ENCODE measurements around the gene ANO4.

DNA sequence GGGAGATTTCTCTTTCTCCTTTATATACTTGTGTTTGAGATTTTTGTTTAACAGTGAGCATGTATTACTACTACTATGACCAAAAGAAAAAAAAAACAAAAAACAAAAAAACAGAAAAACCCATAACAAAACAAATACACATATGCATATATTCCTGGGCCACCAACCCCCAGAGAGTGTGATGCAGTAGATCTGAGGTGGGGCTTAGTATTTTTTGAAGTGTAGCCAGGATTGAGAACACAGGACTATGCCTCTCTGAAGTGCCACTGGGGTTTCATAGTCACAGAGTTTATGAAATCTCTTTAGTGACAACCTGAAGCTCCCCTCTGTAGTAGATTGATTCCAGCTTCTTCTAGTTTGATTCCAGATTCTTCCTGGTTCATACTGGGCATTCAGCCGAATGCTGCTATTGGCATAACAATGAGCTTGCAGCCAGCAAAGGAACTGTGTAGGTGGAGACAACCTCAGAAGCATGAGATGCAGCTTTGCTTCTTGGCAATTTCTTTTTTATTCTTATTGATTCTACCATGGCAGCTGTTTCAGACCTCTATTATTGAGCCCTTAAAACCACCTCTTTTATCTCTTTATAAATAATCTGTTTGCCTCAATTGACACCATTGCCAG is 15.5 kb upstream of the ANO4 start:
- TF ChIP-seq, protein P1, sequence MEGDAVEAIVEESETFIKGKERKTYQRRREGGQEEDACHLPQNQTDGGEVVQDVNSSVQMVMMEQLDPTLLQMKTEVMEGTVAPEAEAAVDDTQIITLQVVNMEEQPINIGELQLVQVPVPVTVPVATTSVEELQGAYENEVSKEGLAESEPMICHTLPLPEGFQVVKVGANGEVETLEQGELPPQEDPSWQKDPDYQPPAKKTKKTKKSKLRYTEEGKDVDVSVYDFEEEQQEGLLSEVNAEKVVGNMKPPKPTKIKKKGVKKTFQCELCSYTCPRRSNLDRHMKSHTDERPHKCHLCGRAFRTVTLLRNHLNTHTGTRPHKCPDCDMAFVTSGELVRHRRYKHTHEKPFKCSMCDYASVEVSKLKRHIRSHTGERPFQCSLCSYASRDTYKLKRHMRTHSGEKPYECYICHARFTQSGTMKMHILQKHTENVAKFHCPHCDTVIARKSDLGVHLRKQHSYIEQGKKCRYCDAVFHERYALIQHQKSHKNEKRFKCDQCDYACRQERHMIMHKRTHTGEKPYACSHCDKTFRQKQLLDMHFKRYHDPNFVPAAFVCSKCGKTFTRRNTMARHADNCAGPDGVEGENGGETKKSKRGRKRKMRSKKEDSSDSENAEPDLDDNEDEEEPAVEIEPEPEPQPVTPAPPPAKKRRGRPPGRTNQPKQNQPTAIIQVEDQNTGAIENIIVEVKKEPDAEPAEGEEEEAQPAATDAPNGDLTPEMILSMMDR (IDR thresholded peaks at IDR 0.05): no peak
- no peak for TF ChIP-seq EP300 (IDR thresholded peaks at IDR 0.05)
- TF ChIP-seq POLR2A (IDR thresholded peaks at IDR 0.05): no peak
- no peak for TF ChIP-seq POLR2AphosphoS5 (IDR thresholded peaks at IDR 0.05)

All from stomach (tissue), 4 donors.